Spleen (tissue), 11 donors: ENCODE measurements around the gene GRM8. TPM values are rescaled to one million over a fixed set of nuclear protein-coding genes. Genes with fewer than 3 reads are reported as not detected.

Experiments
- DNase-seq: peaks from one replicate; pipeline ENCODE4 v3.0.0-alpha.2; 2020
- H3K27ac ChIP-seq, 8 donors: fragments of 200-600 bp; sonication (generic) in 7 of 8; 1 replicate in 4 of 8; 2 replicates in 4 of 8; pipeline versions ENCODE4 v1.5.0 to v1.8.0; 2016 to 2021; ENCODE audit warnings: inconsistent platforms in 4 of 8, mild to moderate bottlenecking in 4 of 8, moderate library complexity in 1 of 8
- H3K27me3 ChIP-seq, 7 donors: fragments of 200-600 bp; sonication (generic) in 6 of 7; replicated peaks in 1 of 7; 1 replicate in 4 of 7; 2 replicates in 3 of 7; pipeline versions ENCODE4 v1.5.0 to v1.8.0; 2016 to 2021; ENCODE audit warnings: inconsistent platforms in 3 of 7, mild to moderate bottlenecking in 1 of 7
- H3K36me3 ChIP-seq, 6 donors: fragments of 200-600 bp; sonication (generic) in 5 of 6; 1 replicate in 4 of 6; 2 replicates in 2 of 6; pipeline versions ENCODE4 v1.5.0 to v1.8.0; 2016 to 2021; ENCODE audit warnings: inconsistent platforms in 2 of 6
- H3K4me1 ChIP-seq, 6 donors: fragments of 200-600 bp; sonication (generic) in 5 of 6; 1 replicate in 3 of 6; 2 replicates in 3 of 6; pipeline versions ENCODE4 v1.5.0 to v1.8.0; 2016 to 2021; ENCODE audit warnings: inconsistent platforms in 3 of 6
- H3K4me3 ChIP-seq, 8 donors: fragments of 200-600 bp; sonication (generic) in 7 of 8; 1 replicate in 4 of 8; 2 replicates in 4 of 8; pipeline versions ENCODE4 v1.5.0 to v1.8.0; 2016 to 2021; ENCODE audit warnings: inconsistent platforms in 4 of 8, mild to moderate bottlenecking in 4 of 8, moderate library complexity in 2 of 8
- H3K9me3 ChIP-seq, 8 donors: fragments of 200-600 bp; sonication (generic) in 7 of 8; 1 replicate in 4 of 8; 2 replicates in 4 of 8; pipeline versions ENCODE4 v1.5.0 to v1.8.0; 2016 to 2021; ENCODE audit warnings: inconsistent platforms in 4 of 8
- CTCF ChIP-seq, 11 experiments: fragments of 200-600 bp in 7 of 11; fragments of 450-650 bp in 4 of 11; sonication (generic) in 4 of 11; IDR thresholded peaks in 8 of 11; conservative IDR thresholded peaks in 3 of 11; 1 replicate in 7 of 11; 2 replicates in 4 of 11; pipeline versions ENCODE4 v1.4.0 to v1.8.0; 2016 to 2021; ENCODE audit warnings: antibody characterized with exemption in 11 of 11, inconsistent platforms in 4 of 11, mild to moderate bottlenecking in 1 of 11
- POLR2A ChIP-seq, 3 donors: fragments of 450-650 bp; IDR thresholded peaks; one replicate each; pipeline ENCODE4 v1.5.1; 2017; ENCODE audit warnings: antibody characterized with exemption in 3 of 3, mild to moderate bottlenecking in 1 of 3
- POLR2AphosphoS5 ChIP-seq, 3 donors: sonication (generic); formaldehyde crosslinking; IDR thresholded peaks; one replicate each; pipeline ENCODE4 v1.5.1; 2017; ENCODE audit warnings: antibody characterized with exemption in 3 of 3
- whole genome bisulfite sequencing, 5 donors: extraction: QIAGEN DNeasy Blood & Tissue Kit in 3 of 5; methylation state at CpG; one replicate each; pipeline versions ENCODE4 v1.1.5 to v1.1.7; 2013 to 2018; 5-methylcytosine and 5-hydroxymethylcytosine counted together
- intact Hi-C: fragments of 100-400 bp; cut with DNase I; formaldehyde crosslinking; loops from one replicate; pipeline ENCODE4 v1.15.0; 2023; ENCODE audit warnings: low total_unique reads
- polyA plus RNA-seq, 3 donors: library from polyadenylated mRNA; stranded (reverse); fragments of 200-250 nt; gene quantifications; one replicate each; pipeline ENCODE4 v1.2.1, GENCODE V29; 2013
- total RNA-seq, 7 donors: library from RNA; depleted of rRNA in 3 of 7; stranded (reverse); fragments of >200 nt in 3 of 7; fragmentation: NEBNext Ultra II Directional in 4 of 7; extraction: Animal tissue kit (Norgen Biotek cat#: 25700) in 4 of 7; gene quantifications; one replicate each; pipeline versions ENCODE4 v1.1.0 to v1.2.1, GENCODE V29; 2016 to 2021
- donor health status: healthy with polysubstance abuse.
- donor health status: DM: no; HTN: no; CAD: no; lungs with moderate emphysema.
- donor health status: DM: no; HTN: no; CAD: no.
- donor health status: Bipolar disorder and iron deficiency.
- donor health status: healthy.
- donor health status: DM: no; HTN: no; CAD: no.
- donor health status: DM: yes; HTN: yes; CAD: no.

GRM8 gene
- total and polyA plus RNA-seq, 10 donors, result 0.30 to 0.60 TPM; not detected in 8

- TF ChIP-seq CTCF (IDR thresholded peaks at IDR 0.05 in 8 of 11, conservative IDR thresholded peaks at IDR 0.05 in 3 of 11) (no peak), POLR2A (IDR thresholded peaks at IDR 0.05) (no peak), POLR2AphosphoS5 (IDR thresholded peaks at IDR 0.05) (no peak)
- Histone ChIP-seq H3K9me3 (no peaks in the 10 kb centered on the region), H3K4me3 (no peak overlapping the region), H3K4me1 (no peaks in the 10 kb centered on the region), H3K27ac (no peak overlapping the region), H3K27me3 (no peaks in the 10 kb centered on the region), H3K36me3 (no peaks in the 10 kb centered on the region)
- intact Hi-C loops, result no loop called here
- 23 to 82% (median 69%) methylated on average over 2 of the region's 2 CpGs for WGBS, 5 donors
- DNase-seq, result no peak
Measured at GRCh38 chr7:126843336-126843735, 409.4 kb downstream of the GRM8 start.

- TF ChIP-seq POLR2AphosphoS5 (IDR thresholded peaks at IDR 0.05) (no peak), POLR2A (IDR thresholded peaks at IDR 0.05) (no peak), CTCF (IDR thresholded peaks at IDR 0.05 in 8 of 11, conservative IDR thresholded peaks at IDR 0.05 in 3 of 11) (no peak)
- Histone ChIP-seq H3K4me3 (no peak overlapping the region), H3K9me3 (no peaks in the 10 kb centered on the region), H3K27ac (no peak overlapping the region), H3K36me3 (no peaks in the 10 kb centered on the region), H3K4me1 (no peaks in the 10 kb centered on the region), H3K27me3 (no peaks in the 10 kb centered on the region)
- intact Hi-C loops, result no loop called here
- no peak for DNase-seq
- WGBS, 5 donors, result 69 to 81% (median 79%) methylated on average over 1 of the region's 1 CpG
Measured at GRCh38 chr7:126842451-126842850, 410.3 kb downstream of the GRM8 start.

- DNase-seq, result no peak
- no peaks in the 10 kb centered on the region for H3K27me3 ChIP-seq
- intact Hi-C loops, result no loop called here
- no peak overlapping the region for H3K27ac ChIP-seq
- H3K4me3 ChIP-seq, result no peak overlapping the region
- no peaks in the 10 kb centered on the region for H3K36me3 ChIP-seq
- H3K4me1 ChIP-seq, result no peaks in the 10 kb centered on the region
- no peaks in the 10 kb centered on the region for H3K9me3 ChIP-seq
- TF ChIP-seq POLR2A (IDR thresholded peaks at IDR 0.05) (no peak), CTCF (IDR thresholded peaks at IDR 0.05 in 8 of 11, conservative IDR thresholded peaks at IDR 0.05 in 3 of 11) (no peak), POLR2AphosphoS5 (IDR thresholded peaks at IDR 0.05) (no peak)
Measured at GRCh38 chr7:126840869-126841268, 411.9 kb downstream of the GRM8 start.

GRCh38 chr7:126839624-126840023 lies 413.1 kb downstream of the GRM8 start:
- Histone ChIP-seq H3K4me1 (no peaks in the 10 kb centered on the region), H3K4me3 (no peak overlapping the region), H3K27me3 (no peaks in the 10 kb centered on the region), H3K36me3 (no peaks in the 10 kb centered on the region), H3K9me3 (no peaks in the 10 kb centered on the region), H3K27ac (no peak overlapping the region)
- intact Hi-C loops, result no loop called here
- DNase-seq, result no peak
- TF ChIP-seq POLR2AphosphoS5 (IDR thresholded peaks at IDR 0.05), result no peak
- TF ChIP-seq POLR2A (IDR thresholded peaks at IDR 0.05), result no peak
- TF ChIP-seq CTCF (IDR thresholded peaks at IDR 0.05 in 8 of 11, conservative IDR thresholded peaks at IDR 0.05 in 3 of 11), result no peak
- WGBS, 5 donors, result 62 to 93% (median 88%) methylated on average over 1 of the region's 1 CpG
